Measurements from ENCODE around the gene EPHB3. TPM values are rescaled to one million over a fixed set of nuclear protein-coding genes. Genes with fewer than 3 reads are reported as not detected.

EPHB3 gene
- total RNA-seq, 1 donor from 2014 or later: 17.2 TPM

DNA sequence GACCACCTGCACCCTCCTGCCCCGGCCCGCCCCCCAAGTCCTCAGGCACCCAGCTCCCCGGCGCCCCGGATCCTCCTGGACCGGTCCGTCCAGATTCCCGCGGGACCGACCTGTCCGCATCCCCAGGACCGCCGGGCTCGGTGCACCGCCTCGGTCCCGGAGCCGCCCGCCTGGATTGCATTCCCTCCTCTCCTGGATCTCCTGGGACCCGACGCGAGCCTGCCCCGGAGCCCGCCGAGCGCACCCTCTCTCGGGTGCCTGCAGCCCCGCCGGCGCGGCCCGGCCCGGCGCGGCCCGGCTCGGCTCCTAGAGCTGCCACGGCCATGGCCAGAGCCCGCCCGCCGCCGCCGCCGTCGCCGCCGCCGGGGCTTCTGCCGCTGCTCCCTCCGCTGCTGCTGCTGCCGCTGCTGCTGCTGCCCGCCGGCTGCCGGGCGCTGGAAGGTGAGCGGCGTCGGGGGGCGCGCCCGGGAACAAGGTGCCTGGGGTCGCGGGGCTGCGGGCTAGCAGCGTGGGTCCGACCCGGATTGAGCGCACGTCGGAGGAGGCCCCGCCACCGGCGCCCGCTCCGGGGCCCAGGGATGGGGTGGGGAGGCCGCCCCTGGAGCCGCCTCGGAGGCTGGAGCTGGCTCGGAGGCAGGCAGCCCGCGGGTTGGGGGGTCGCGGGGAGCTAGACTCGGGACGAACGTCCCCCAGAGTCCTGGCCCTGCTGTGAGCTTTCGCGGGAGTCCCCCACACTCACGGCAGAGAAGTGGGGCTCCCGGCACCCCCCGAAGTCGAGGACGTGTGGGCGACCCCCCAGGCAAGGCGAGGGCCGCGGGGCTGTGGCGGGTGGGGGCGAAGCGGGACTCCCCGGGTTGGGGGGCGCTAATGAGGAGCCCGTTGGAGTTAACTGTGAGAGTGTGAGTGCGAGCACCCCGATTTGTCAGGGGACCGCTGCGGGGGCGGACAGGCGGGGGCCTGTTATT lies 610 bp downstream of the EPHB3 start:
- Histone ChIP-seq H3K27me3 (ENCODE audit: insufficient read depth, low read length) (peaks cover 52% of the 10 kb centered on the region), H3K36me3 (ENCODE audit: insufficient read depth, low read length) (no peaks in the 10 kb centered on the region), H3K4me1 (ENCODE audit: insufficient read depth, low read length) (peaks cover 22% of the 10 kb centered on the region), H3K4me3 (ENCODE audit: insufficient read depth, low read depth, low read length) (peak overlapping the region; percentile 45), H2AFZ (ENCODE audit: low read depth, low read length) (peak overlapping the region; percentile 42), H3K27ac (ENCODE audit: low read depth, low read length) (no peak overlapping the region), H3K79me2 (ENCODE audit: insufficient read depth, low read length) (no peaks in the 10 kb centered on the region), H3K9ac (ENCODE audit: low read length) (peak overlapping the region; percentile 23), H3K4me2 (ENCODE audit: low read length) (peak overlapping the region; percentile 84), H4K20me1 (ENCODE audit: insufficient read depth, low read length) (no peaks in the 10 kb centered on the region), H3K9me3 (ENCODE audit: insufficient read depth, low read depth, low read length) (no peaks in the 10 kb centered on the region)
- no peak for DNase-seq (ENCODE audit: low read depth)
- no peak for FAIRE-seq
- no peaks in the 10 kb centered on the region for H3K36me3 Mint-ChIP-seq (ENCODE audit: low read depth, unreplicated experiment)
- no peaks in the 10 kb centered on the region for H3K9me3 Mint-ChIP-seq (ENCODE audit: unreplicated experiment)
- H3K4me1 Mint-ChIP-seq (ENCODE audit: low read depth, unreplicated experiment): peaks cover 36% of the 10 kb centered on the region
- H3K27me3 Mint-ChIP-seq (ENCODE audit: low read depth, unreplicated experiment): peaks cover 32% of the 10 kb centered on the region
- no peak overlapping the region for H3K27ac Mint-ChIP-seq (ENCODE audit: unreplicated experiment)
- TF ChIP-seq EZH2 (IDR thresholded peaks at IDR 0.05; ENCODE audit: insufficient read depth, low read length): peak; percentile 78
- TF ChIP-seq, protein P1, sequence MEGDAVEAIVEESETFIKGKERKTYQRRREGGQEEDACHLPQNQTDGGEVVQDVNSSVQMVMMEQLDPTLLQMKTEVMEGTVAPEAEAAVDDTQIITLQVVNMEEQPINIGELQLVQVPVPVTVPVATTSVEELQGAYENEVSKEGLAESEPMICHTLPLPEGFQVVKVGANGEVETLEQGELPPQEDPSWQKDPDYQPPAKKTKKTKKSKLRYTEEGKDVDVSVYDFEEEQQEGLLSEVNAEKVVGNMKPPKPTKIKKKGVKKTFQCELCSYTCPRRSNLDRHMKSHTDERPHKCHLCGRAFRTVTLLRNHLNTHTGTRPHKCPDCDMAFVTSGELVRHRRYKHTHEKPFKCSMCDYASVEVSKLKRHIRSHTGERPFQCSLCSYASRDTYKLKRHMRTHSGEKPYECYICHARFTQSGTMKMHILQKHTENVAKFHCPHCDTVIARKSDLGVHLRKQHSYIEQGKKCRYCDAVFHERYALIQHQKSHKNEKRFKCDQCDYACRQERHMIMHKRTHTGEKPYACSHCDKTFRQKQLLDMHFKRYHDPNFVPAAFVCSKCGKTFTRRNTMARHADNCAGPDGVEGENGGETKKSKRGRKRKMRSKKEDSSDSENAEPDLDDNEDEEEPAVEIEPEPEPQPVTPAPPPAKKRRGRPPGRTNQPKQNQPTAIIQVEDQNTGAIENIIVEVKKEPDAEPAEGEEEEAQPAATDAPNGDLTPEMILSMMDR (IDR thresholded peaks at IDR 0.05; ENCODE audit: insufficient read depth, low read depth, low read length): no peak
- H3K4me3 Mint-ChIP-seq (ENCODE audit: unreplicated experiment): peak overlapping the region; percentile 89

DNA sequence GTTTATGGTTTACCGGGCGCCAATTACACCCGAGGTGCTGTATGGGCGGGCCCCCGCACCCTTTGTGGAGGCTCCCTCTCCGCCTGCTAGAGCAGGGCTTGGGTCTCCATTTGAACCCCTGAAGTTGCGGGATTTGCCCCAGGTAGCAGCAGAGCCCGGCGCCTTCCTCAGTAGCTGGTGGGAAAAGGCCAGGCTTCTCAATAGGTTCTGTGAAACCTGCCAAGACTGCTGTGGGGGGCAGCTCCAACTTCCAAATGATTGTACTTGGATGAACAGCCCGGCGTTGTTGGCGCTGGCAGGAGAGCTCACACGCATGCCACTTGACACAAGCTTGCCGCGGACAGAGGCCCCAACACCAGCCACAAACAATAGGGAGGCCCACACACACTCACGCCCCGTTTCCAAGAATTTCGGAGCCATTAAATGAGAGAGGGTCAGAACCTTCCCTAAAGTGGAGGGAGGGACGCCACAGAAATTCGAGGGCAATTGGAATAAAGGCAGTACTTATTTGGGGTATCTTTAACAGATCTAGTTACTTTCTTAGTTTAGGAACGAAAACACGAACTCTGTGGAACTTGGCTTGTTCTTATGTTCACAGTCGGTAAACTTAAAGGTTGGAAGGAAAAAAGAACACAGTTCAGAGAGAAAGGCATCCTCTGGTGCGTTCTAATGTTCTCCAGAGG lies 1.4 kb downstream of the EPHB3 start:
- H3K4me1 Mint-ChIP-seq (ENCODE audit: low read depth, unreplicated experiment): peaks cover 44% of the 10 kb centered on the region
- no peaks in the 10 kb centered on the region for H3K79me2 ChIP-seq (ENCODE audit: insufficient read depth, low read length)
- no peaks in the 10 kb centered on the region for H3K36me3 ChIP-seq (ENCODE audit: insufficient read depth, low read length)
- H3K27ac Mint-ChIP-seq (ENCODE audit: unreplicated experiment): peak overlapping the region; percentile 8
- peak; percentile 66 for TF ChIP-seq EZH2 (IDR thresholded peaks at IDR 0.05; ENCODE audit: insufficient read depth, low read length)
- TF ChIP-seq, protein P1 (IDR thresholded peaks at IDR 0.05; ENCODE audit: insufficient read depth, low read depth, low read length): no peak
- peaks cover 23% of the 10 kb centered on the region for H3K27me3 Mint-ChIP-seq (ENCODE audit: low read depth, unreplicated experiment)
- peaks cover 44% of the 10 kb centered on the region for H3K27me3 ChIP-seq (ENCODE audit: insufficient read depth, low read length)
- no peak overlapping the region for H2AFZ ChIP-seq (ENCODE audit: low read depth, low read length)
- H3K9me3 ChIP-seq (ENCODE audit: insufficient read depth, low read depth, low read length): no peaks in the 10 kb centered on the region
- FAIRE-seq (peak; percentile 39), DNase-seq (ENCODE audit: low read depth) (peak; percentile 20)
- H3K9ac ChIP-seq (ENCODE audit: low read length): no peak overlapping the region
- H3K4me1 ChIP-seq (ENCODE audit: insufficient read depth, low read length): peaks cover 27% of the 10 kb centered on the region
- no peak overlapping the region for H3K4me3 ChIP-seq (ENCODE audit: insufficient read depth, low read depth, low read length)
- H3K9me3 Mint-ChIP-seq (ENCODE audit: unreplicated experiment): no peaks in the 10 kb centered on the region
- peak overlapping the region; percentile 84 for H3K4me2 ChIP-seq (ENCODE audit: low read length)
- no peaks in the 10 kb centered on the region for H3K36me3 Mint-ChIP-seq (ENCODE audit: low read depth, unreplicated experiment)
- H4K20me1 ChIP-seq (ENCODE audit: insufficient read depth, low read length): no peaks in the 10 kb centered on the region
- H3K27ac ChIP-seq (ENCODE audit: low read depth, low read length): no peak overlapping the region
- H3K4me3 Mint-ChIP-seq (ENCODE audit: unreplicated experiment): peak overlapping the region; percentile 89
